Right cardiac atrium (tissue), 5 donors: ENCODE data around the gene ME3. TPM values are rescaled to one million over a fixed set of nuclear protein-coding genes. Genes with fewer than 3 reads are reported as not detected.

Experiments used
- ATAC-seq, 2 donors: fragments of 200-7000 bp; cut with Tn5 transposase; one replicate each; pipeline versions ENCODE4 v1.8.0 to v1.9.1; 2020; ENCODE audit warnings: moderate library complexity in 2 of 2, mild to moderate bottlenecking in 1 of 2
- DNase-seq, 3 donors: peaks; one replicate each; pipeline ENCODE4 v3.0.0-alpha.2; 2020
- H3K27ac ChIP-seq: one replicate; pipeline ENCODE4 v1.5.1; 2013; ENCODE audit warnings: mild to moderate bottlenecking, low read length, control low read depth, moderate library complexity
- H3K27me3 ChIP-seq: one replicate; pipeline ENCODE4 v1.6.1; 2013; ENCODE audit not compliant: control insufficient read depth, insufficient read depth
- H3K4me1 ChIP-seq: one replicate; pipeline ENCODE4 v1.6.1; 2013; ENCODE audit warnings: low read length; ENCODE audit not compliant: control insufficient read depth, insufficient read depth
- H3K4me3 ChIP-seq: one replicate; pipeline ENCODE4 v1.5.1; 2013; ENCODE audit warnings: low read length, control low read depth
- H3K9me3 ChIP-seq: one replicate; pipeline ENCODE4 v1.6.1; 2013; ENCODE audit warnings: low read length; ENCODE audit not compliant: control insufficient read depth
- WGBS: extraction: QIAGEN DNeasy Blood & Tissue Kit; methylation state at CpG from one replicate; pipeline ENCODE4 v1.1.7; 2013; 5-methylcytosine and 5-hydroxymethylcytosine counted together
- intact Hi-C, 4 donors: fragments of 100-400 bp; cut with DNase I; formaldehyde crosslinking; loops; one replicate each; pipeline versions ENCODE4 v1.11.0 to v1.14.0; 2022 to 2023
- polyA plus RNA-seq: library from polyadenylated mRNA; stranded (reverse); fragments of 200-250 nt; gene quantifications from one replicate; pipeline ENCODE4 v1.2.3, GENCODE V29; 2013
- total RNA-seq, 4 donors: library from RNA; stranded (reverse); fragmentation: NEBNext Ultra II Directional; extraction: Animal tissue kit (Norgen Biotek cat#: 25700); gene quantifications; one replicate each; pipeline ENCODE4 v1.2.1, GENCODE V29; 2021
- donor health status: healthy with polysubstance abuse.
- donor health status: DM: no; HTN: yes; CAD: no.
- donor health status: DM: no; HTN: no; CAD: no.
- donor health status: DM: no; HTN: yes; CAD: no; lungs with severe emphysema.
- donor health status: DM: yes; HTN: yes; CAD: no.

The ME3 gene
- total and polyA plus RNA-seq, 5 donors: 20.8 to 24.0 (median 23.6) TPM

GRCh38 chr11:86511086-86511551 is 161.3 kb downstream of the ME3 start:
- DNase-seq (no peak), ATAC-seq (peak in 1 of 2 donors; percentile 44)
- Histone ChIP-seq H3K4me3 (no peak overlapping the region), H3K4me1 (peaks cover 14% of the 10 kb centered on the region), H3K27ac (peak overlapping the region; percentile 37), H3K27me3 (no peaks in the 10 kb centered on the region), H3K9me3 (no peaks in the 10 kb centered on the region)
- intact Hi-C loops: no loop called here
- 52% methylated on average over 3 of the region's 3 CpGs for WGBS

GRCh38 chr11:86510674-86511073 is 161.7 kb downstream of the ME3 start:
- DNase-seq: no peak
- 59% methylated on average over 3 of the region's 3 CpGs for WGBS
- Histone ChIP-seq H3K4me3 (no peak overlapping the region), H3K27ac (no peak overlapping the region), H3K4me1 (peaks cover 13% of the 10 kb centered on the region), H3K27me3 (no peaks in the 10 kb centered on the region), H3K9me3 (no peaks in the 10 kb centered on the region)
- intact Hi-C loops: no loop called here
- ATAC-seq: no peak

- no peak for DNase-seq
- no peaks in the 10 kb centered on the region for H3K27me3 ChIP-seq
- H3K9me3 ChIP-seq: no peaks in the 10 kb centered on the region
- peaks cover 8% of the 10 kb centered on the region for H3K4me1 ChIP-seq
- ATAC-seq: no peak
- intact Hi-C loops: no loop called here
- H3K27ac ChIP-seq: no peak overlapping the region
- WGBS: 85% methylated on average over 2 of the region's 2 CpGs
- no peak overlapping the region for H3K4me3 ChIP-seq
Measured at GRCh38 chr11:86510097-86510496, 162.3 kb downstream of the ME3 start.

GRCh38 chr11:86509588-86509974 is 162.8 kb downstream of the ME3 start:
- ATAC-seq (peak; percentile 18 to 67), DNase-seq (no peak)
- Histone ChIP-seq H3K4me3 (no peak overlapping the region), H3K4me1 (peaks cover 8% of the 10 kb centered on the region), H3K27ac (no peak overlapping the region), H3K27me3 (no peaks in the 10 kb centered on the region), H3K9me3 (no peaks in the 10 kb centered on the region)
- WGBS: 0% methylated on average over 2 of the region's 2 CpGs
- intact Hi-C loops: no loop called here

GRCh38 chr11:86508604-86509587 is 163.5 kb downstream of the ME3 start:
- H3K4me1 ChIP-seq: peaks cover 5% of the 10 kb centered on the region
- no peaks in the 10 kb centered on the region for H3K27me3 ChIP-seq
- no peak overlapping the region for H3K27ac ChIP-seq
- DNase-seq (peak in 1 of 3 donors; percentile 52), ATAC-seq (peak in 1 of 2 donors; percentile 53)
- 58% methylated on average over 6 of the region's 6 CpGs for WGBS
- H3K9me3 ChIP-seq: no peaks in the 10 kb centered on the region
- intact Hi-C loops: no loop called here
- no peak overlapping the region for H3K4me3 ChIP-seq

GRCh38 chr11:86507249-86507845 is 165.1 kb downstream of the ME3 start:
- ATAC-seq (no peak), DNase-seq (no peak)
- 97% methylated on average over 4 of the region's 4 CpGs for WGBS
- intact Hi-C loops: no loop called here
- no peaks in the 10 kb centered on the region for H3K9me3 ChIP-seq
- H3K27ac ChIP-seq: no peak overlapping the region
- no peaks in the 10 kb centered on the region for H3K27me3 ChIP-seq
- H3K4me3 ChIP-seq: no peak overlapping the region
- peaks cover 5% of the 10 kb centered on the region for H3K4me1 ChIP-seq

DNA sequence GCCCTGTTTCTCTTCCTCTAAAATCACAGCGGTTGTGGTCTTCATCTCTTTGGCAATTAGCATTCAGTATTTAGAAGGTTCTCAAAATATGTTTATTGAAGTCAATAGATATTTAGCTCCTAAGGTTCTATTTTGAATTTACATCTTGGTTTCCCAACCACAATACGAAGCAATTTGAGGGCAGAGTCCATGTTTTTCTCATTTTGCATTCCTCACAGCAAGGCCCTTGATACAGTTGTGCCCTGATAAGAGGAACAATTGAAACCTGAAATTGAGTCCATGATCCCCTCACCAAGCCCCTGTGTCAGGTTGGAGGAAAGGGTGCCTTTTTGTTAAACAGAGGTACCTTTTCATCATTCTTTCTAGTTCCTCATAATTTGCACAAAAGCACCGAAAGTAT is 166.2 kb downstream of the ME3 start:
- no peak overlapping the region for H3K4me3 ChIP-seq
- H3K27me3 ChIP-seq: no peaks in the 10 kb centered on the region
- DNase-seq (no peak), ATAC-seq (no peak)
- WGBS: 94% methylated on average over 3 of the region's 3 CpGs
- intact Hi-C loops: no loop called here
- H3K27ac ChIP-seq: no peak overlapping the region
- peaks cover 2% of the 10 kb centered on the region for H3K4me1 ChIP-seq
- H3K9me3 ChIP-seq: no peaks in the 10 kb centered on the region

DNA sequence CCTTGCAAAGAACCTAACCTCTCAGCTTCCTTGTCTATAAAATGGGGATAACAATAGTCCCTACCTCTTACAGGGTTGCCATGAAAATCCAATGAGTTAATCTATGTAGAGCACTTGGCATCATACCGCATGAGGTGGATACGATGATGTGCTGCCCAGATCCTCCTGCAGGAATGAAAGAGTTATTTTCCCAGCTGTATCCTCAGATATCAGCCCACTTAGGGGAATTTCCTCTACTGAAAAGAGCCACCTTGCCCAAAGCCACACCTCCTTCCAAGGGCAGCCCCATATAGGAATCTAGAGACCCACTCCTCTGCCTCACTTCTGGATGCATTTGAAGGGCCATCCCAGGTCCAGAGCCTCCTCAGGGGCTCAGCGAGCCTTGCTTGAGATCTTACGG is 169.3 kb downstream of the ME3 start:
- Histone ChIP-seq H3K4me3 (no peak overlapping the region), H3K9me3 (no peaks in the 10 kb centered on the region), H3K27me3 (no peaks in the 10 kb centered on the region), H3K4me1 (peaks cover 7% of the 10 kb centered on the region), H3K27ac (no peak overlapping the region)
- no peak for ATAC-seq
- no peak for DNase-seq
- 70% methylated on average over 4 of the region's 4 CpGs for WGBS
- intact Hi-C loops: no loop called here

GRCh38 chr11:86502137-86502642 is 170.2 kb downstream of the ME3 start:
- Histone ChIP-seq H3K9me3 (no peaks in the 10 kb centered on the region), H3K27ac (no peak overlapping the region), H3K4me1 (peaks cover 7% of the 10 kb centered on the region), H3K4me3 (no peak overlapping the region), H3K27me3 (no peaks in the 10 kb centered on the region)
- no peak for DNase-seq
- WGBS: 98% methylated on average over 3 of the region's 3 CpGs
- ATAC-seq: no peak
- intact Hi-C loops: no loop called here

- Histone ChIP-seq H3K27me3 (no peaks in the 10 kb centered on the region), H3K4me3 (no peak overlapping the region), H3K4me1 (peaks cover 7% of the 10 kb centered on the region), H3K27ac (no peak overlapping the region), H3K9me3 (no peaks in the 10 kb centered on the region)
- ATAC-seq: peak in 1 of 2 donors; percentile 62
- DNase-seq: peak in 1 of 3 donors; percentile 26
- intact Hi-C loops: no loop called here
- 70% methylated on average over 3 of the region's 3 CpGs for WGBS
Measured at GRCh38 chr11:86500500-86501140, 171.8 kb downstream of the ME3 start.

DNA sequence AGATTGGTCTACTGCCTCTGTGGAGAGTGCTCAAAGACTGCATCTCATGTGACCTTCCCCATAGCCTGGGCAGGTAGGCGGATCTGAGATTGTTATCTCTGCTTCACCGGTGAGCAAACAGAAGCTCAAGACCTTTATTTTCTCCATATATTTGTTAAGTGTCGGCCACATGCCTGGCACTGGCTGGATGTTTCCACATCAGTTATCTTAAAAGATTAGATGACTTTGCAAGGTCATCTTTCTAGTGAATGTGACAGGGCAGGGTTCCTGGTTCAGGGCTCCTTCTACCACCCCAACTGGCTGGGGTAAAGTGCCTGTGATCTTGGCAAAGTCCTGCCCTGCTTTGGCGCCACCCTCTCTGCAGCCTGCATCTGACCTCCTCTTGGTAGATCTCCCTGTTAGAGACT is 172.7 kb downstream of the ME3 start:
- intact Hi-C loops: no loop called here
- Histone ChIP-seq H3K9me3 (no peaks in the 10 kb centered on the region), H3K27ac (no peak overlapping the region), H3K27me3 (no peaks in the 10 kb centered on the region), H3K4me3 (no peak overlapping the region), H3K4me1 (peaks cover 7% of the 10 kb centered on the region)
- DNase-seq (peak in 1 of 3 donors; percentile 35), ATAC-seq (peak; percentile 55 to 56)
- WGBS: 67% methylated on average over 4 of the region's 4 CpGs
